Placental pericyte (primary cell): ENCODE measurements around the gene PDZRN3. TPM values are rescaled to one million over a fixed set of nuclear protein-coding genes. Genes with fewer than 3 reads are reported as not detected.

ENCODE experiments used
- small RNA-seq: library from RNA; depleted of rRNA; stranded (forward); fragments of <200 nt; gene quantifications from one replicate; pipeline ENCODE3, GENCODE V24; 2012; ENCODE audit warnings: low replicate concordance
- total RNA-seq: library from RNA; depleted of rRNA; stranded (reverse); fragments of >200 nt; gene quantifications from 2 replicates; pipeline ENCODE4 v1.2.3, GENCODE V29; 2012

The PDZRN3 gene
- 15.3 and 67.4 TPM in 2 replicates for total RNA-seq

GRCh38 chr3:73624821-73625665, at the start of gene PDZRN3:
TSS of gene PDZRN3 (minus strand) at chr3:73624941.

Small RNA genes lying within 50 kb of the gene (small RNA-seq; reads per million reads assigned to genes)
- not detected for gene RNU7-119P
